ENCODE results near the gene DSTYK. TPM values are rescaled to one million over a fixed set of nuclear protein-coding genes. Genes with fewer than 3 reads are reported as not detected.
A peak's percentile ranks its signal among the peaks of the same experiment; 100 is the strongest.

The DSTYK gene
- total and polyA plus RNA-seq, 7 experiments from 2014 or later: 6.4 to 18.5 (median 11.8) TPM

- intact Hi-C loops (cut with micrococcal nuclease): loop anchor here (5.0 kb wide), 2 partner anchors 85 to 115 kb away; no protein-coding TSS in a partner anchor
- Histone ChIP-seq H3K4me3 (ENCODE audit: low read length) (no peak overlapping the region), H3K27ac (ENCODE audit: low read depth, low read length) (no peak overlapping the region), H3K9me3 (ENCODE audit: control insufficient read depth in 2 of 3, low read length in 3 of 3) (no peaks in the 10 kb centered on the region), H3K36me3 (ENCODE audit: control insufficient read depth in 2 of 3, insufficient read depth in 3 of 3, low read length in 3 of 3) (no peaks in the 10 kb centered on the region), H3K27me3 (ENCODE audit: control insufficient read depth in 2 of 2, insufficient read depth in 2 of 2, low read length in 2 of 2) (no peaks in the 10 kb centered on the region), H3K4me1 (ENCODE audit: control insufficient read depth in 2 of 2, insufficient read depth in 2 of 2, low read length in 2 of 2) (no peaks in the 10 kb centered on the region)
- H3K4me3 Mint-ChIP-seq: no peak overlapping the region
- POLR2A ChIA-PET: no interaction called here
- no peak for ATAC-seq
- CTCF ChIA-PET: interaction anchor here (0.8 to 6.8 kb wide), 9 partner anchors 9 to 282 kb away, joined by 3 to 89 read pairs (median 3); partner anchors contain the start of genes RBBP5 and TMCC2
- no peaks in the 10 kb centered on the region for H3K27me3 Mint-ChIP-seq
- H3K9me3 Mint-ChIP-seq: no peaks in the 10 kb centered on the region
- no peak for DNase-seq
- no peak overlapping the region for H3K27ac Mint-ChIP-seq
- peaks cover 0 to 15% (median 4%) of the 10 kb centered on the region in 7 donors for H3K4me1 Mint-ChIP-seq
- H3K36me3 Mint-ChIP-seq: no peaks in the 10 kb centered on the region
Measured at GRCh38 chr1:205257735-205258134, 46.2 kb upstream of the DSTYK start.

- Histone ChIP-seq H3K4me1 (ENCODE audit: control insufficient read depth in 2 of 2, insufficient read depth in 2 of 2, low read length in 2 of 2) (no peaks in the 10 kb centered on the region), H3K27ac (ENCODE audit: low read depth, low read length) (no peak overlapping the region), H3K9me3 (ENCODE audit: control insufficient read depth in 2 of 3, low read length in 3 of 3) (no peaks in the 10 kb centered on the region), H3K27me3 (ENCODE audit: control insufficient read depth in 2 of 2, insufficient read depth in 2 of 2, low read length in 2 of 2) (no peaks in the 10 kb centered on the region), H3K4me3 (ENCODE audit: low read length) (no peak overlapping the region), H3K36me3 (ENCODE audit: control insufficient read depth in 2 of 3, insufficient read depth in 3 of 3, low read length in 3 of 3) (no peaks in the 10 kb centered on the region)
- Mint-ChIP-seq H3K27me3 (no peaks in the 10 kb centered on the region), H3K4me3 (no peak overlapping the region), H3K36me3 (no peaks in the 10 kb centered on the region), H3K27ac (no peak overlapping the region), H3K9me3 (no peaks in the 10 kb centered on the region), H3K4me1 (peaks cover 0 to 10% (median 0%) of the 10 kb centered on the region in 7 donors)
- POLR2A ChIA-PET: interaction anchor here (0.8 kb wide), 1 partner anchor 114 kb away, joined by 3 read pairs; no protein-coding TSS in a partner anchor
- CTCF ChIA-PET: interaction anchor here (0.7 to 6.8 kb wide), 20 partner anchors 10 to 402 kb away, joined by 3 to 89 read pairs (median 3); partner anchors contain the start of genes RBBP5 and TMCC2
- intact Hi-C loops (cut with micrococcal nuclease): loop anchor here (1.0 to 5.0 kb wide), 9 partner anchors 28 to 282 kb away; partner anchors contain the start of gene DSTYK (in 1 of the 2)
- DNase-seq (no peak), ATAC-seq (no peak)
Measured at GRCh38 chr1:205256951-205257625, 45.6 kb upstream of the DSTYK start.

GRCh38 chr1:205255941-205256780 lies 44.7 kb upstream of the DSTYK start:
- Mint-ChIP-seq H3K36me3 (no peaks in the 10 kb centered on the region), H3K9me3 (no peaks in the 10 kb centered on the region), H3K27me3 (no peaks in the 10 kb centered on the region), H3K4me3 (no peak overlapping the region), H3K27ac (no peak overlapping the region), H3K4me1 (peaks cover 0 to 7% (median 0%) of the 10 kb centered on the region in 7 donors)
- Histone ChIP-seq H3K27me3 (ENCODE audit: control insufficient read depth in 2 of 2, insufficient read depth in 2 of 2, low read length in 2 of 2) (no peaks in the 10 kb centered on the region), H3K36me3 (ENCODE audit: control insufficient read depth in 2 of 3, insufficient read depth in 3 of 3, low read length in 3 of 3) (no peaks in the 10 kb centered on the region), H3K4me3 (ENCODE audit: low read length) (no peak overlapping the region), H3K4me1 (ENCODE audit: control insufficient read depth in 2 of 2, insufficient read depth in 2 of 2, low read length in 2 of 2) (no peaks in the 10 kb centered on the region), H3K27ac (ENCODE audit: low read depth, low read length) (no peak overlapping the region), H3K9me3 (ENCODE audit: control insufficient read depth in 2 of 3, low read length in 3 of 3) (no peaks in the 10 kb centered on the region)
- intact Hi-C loops (cut with micrococcal nuclease): loop anchor here (1.0 to 5.0 kb wide), 9 partner anchors 27 to 281 kb away; partner anchors contain the start of gene DSTYK (in 1 of the 2)
- ChIA-PET POLR2A (interaction anchor here (0.8 to 1.4 kb wide), 2 partner anchors 14 to 113 kb away, joined by 3 read pairs; no protein-coding TSS in a partner anchor), CTCF (interaction anchor here (0.7 to 6.8 kb wide), 27 partner anchors 10 to 403 kb away, joined by 3 to 89 read pairs (median 4); partner anchors contain the start of genes RBBP5 and TMCC2)
- DNase-seq (peak; percentile 67 to 88 (median 79)), ATAC-seq (peak; percentile 96)

- ATAC-seq: no peak
- H3K27ac ChIP-seq (ENCODE audit: low read depth, low read length): no peak overlapping the region
- DNase-seq: no peak
- no peaks in the 10 kb centered on the region for H3K27me3 Mint-ChIP-seq
- H3K4me3 ChIP-seq (ENCODE audit: low read length): no peak overlapping the region
- H3K27ac Mint-ChIP-seq: no peak overlapping the region
- no peaks in the 10 kb centered on the region for H3K4me1 ChIP-seq (ENCODE audit: control insufficient read depth in 2 of 2, insufficient read depth in 2 of 2, low read length in 2 of 2)
- no peaks in the 10 kb centered on the region for H3K27me3 ChIP-seq (ENCODE audit: control insufficient read depth in 2 of 2, insufficient read depth in 2 of 2, low read length in 2 of 2)
- H3K4me3 Mint-ChIP-seq: no peak overlapping the region
- CTCF ChIA-PET: interaction anchor here (3.2 to 6.8 kb wide), 2 partner anchors 22 to 276 kb away, joined by 16 to 89 read pairs; partner anchors contain the start of gene TMCC2
- intact Hi-C loops (cut with micrococcal nuclease): no loop called here
- no peaks in the 10 kb centered on the region for H3K36me3 Mint-ChIP-seq
- no peaks in the 10 kb centered on the region for H3K9me3 Mint-ChIP-seq
- peaks cover 0 to 21% (median 0%) of the 10 kb centered on the region in 7 donors for H3K4me1 Mint-ChIP-seq
- no peaks in the 10 kb centered on the region for H3K36me3 ChIP-seq (ENCODE audit: control insufficient read depth in 2 of 3, insufficient read depth in 3 of 3, low read length in 3 of 3)
- POLR2A ChIA-PET: interaction anchor here (0.8 kb wide), 1 partner anchor 21 kb away, joined by 6 read pairs; no protein-coding TSS in a partner anchor
- no peaks in the 10 kb centered on the region for H3K9me3 ChIP-seq (ENCODE audit: control insufficient read depth in 2 of 3, low read length in 3 of 3)
Measured at GRCh38 chr1:205251576-205251975, 40.1 kb upstream of the DSTYK start.

GRCh38 chr1:205250699-205251098 lies 39.2 kb upstream of the DSTYK start:
- no peaks in the 10 kb centered on the region for H3K27me3 ChIP-seq (ENCODE audit: control insufficient read depth in 2 of 2, insufficient read depth in 2 of 2, low read length in 2 of 2)
- H3K27ac ChIP-seq (ENCODE audit: low read depth, low read length): no peak overlapping the region
- intact Hi-C loops (cut with micrococcal nuclease): no loop called here
- peak overlapping the region in 1 of 9 donors; percentile 25 for H3K27ac Mint-ChIP-seq
- H3K4me1 Mint-ChIP-seq: peaks cover 0 to 24% (median 0%) of the 10 kb centered on the region in 7 donors
- ChIA-PET CTCF (interaction anchor here (0.8 to 6.8 kb wide), 4 partner anchors 20 to 74 kb away, joined by 3 to 89 read pairs (median 4); partner anchors contain the start of gene TMCC2), POLR2A (no interaction called here)
- H3K27me3 Mint-ChIP-seq: no peaks in the 10 kb centered on the region
- DNase-seq (no peak), ATAC-seq (no peak)
- H3K36me3 ChIP-seq (ENCODE audit: control insufficient read depth in 2 of 3, insufficient read depth in 3 of 3, low read length in 3 of 3): no peaks in the 10 kb centered on the region
- no peaks in the 10 kb centered on the region for H3K4me1 ChIP-seq (ENCODE audit: control insufficient read depth in 2 of 2, insufficient read depth in 2 of 2, low read length in 2 of 2)
- no peaks in the 10 kb centered on the region for H3K9me3 ChIP-seq (ENCODE audit: control insufficient read depth in 2 of 3, low read length in 3 of 3)
- no peaks in the 10 kb centered on the region for H3K36me3 Mint-ChIP-seq
- H3K9me3 Mint-ChIP-seq: no peaks in the 10 kb centered on the region
- no peak overlapping the region for H3K4me3 ChIP-seq (ENCODE audit: low read length)
- no peak overlapping the region for H3K4me3 Mint-ChIP-seq

- Mint-ChIP-seq H3K4me3 (no peak overlapping the region), H3K4me1 (peaks cover 0 to 24% (median 0%) of the 10 kb centered on the region in 7 donors), H3K27ac (no peak overlapping the region), H3K27me3 (no peaks in the 10 kb centered on the region), H3K36me3 (no peaks in the 10 kb centered on the region), H3K9me3 (no peaks in the 10 kb centered on the region)
- Histone ChIP-seq H3K4me3 (ENCODE audit: low read length) (no peak overlapping the region), H3K27ac (ENCODE audit: low read depth, low read length) (no peak overlapping the region), H3K36me3 (ENCODE audit: control insufficient read depth in 2 of 3, insufficient read depth in 3 of 3, low read length in 3 of 3) (no peaks in the 10 kb centered on the region), H3K9me3 (ENCODE audit: control insufficient read depth in 2 of 3, low read length in 3 of 3) (no peaks in the 10 kb centered on the region), H3K4me1 (ENCODE audit: control insufficient read depth in 2 of 2, insufficient read depth in 2 of 2, low read length in 2 of 2) (no peaks in the 10 kb centered on the region), H3K27me3 (ENCODE audit: control insufficient read depth in 2 of 2, insufficient read depth in 2 of 2, low read length in 2 of 2) (no peaks in the 10 kb centered on the region)
- intact Hi-C loops (cut with micrococcal nuclease): no loop called here
- no peak for ATAC-seq
- ChIA-PET POLR2A (no interaction called here), CTCF (interaction anchor here (1.1 kb wide), 1 partner anchor 19 kb away, joined by 3 read pairs; no protein-coding TSS in a partner anchor)
- no peak for DNase-seq
Measured at GRCh38 chr1:205249651-205250050, 38.1 kb upstream of the DSTYK start.

All from naive thymus-derived CD4-positive, alpha-beta T cell (primary cell).